ENCODE measurements around the gene RNF181. TPM values are rescaled to one million over a fixed set of nuclear protein-coding genes. Genes with fewer than 3 reads are reported as not detected.
A peak's percentile ranks its signal among the peaks of the same experiment; 100 is the strongest.

RNF181 gene
- 77.5 TPM for total RNA-seq (2021; ENCODE audit: unreplicated experiment)
- 270 and 278 TPM in 2 replicates for polyA plus RNA-seq (2012)
- Bru-seq, nascent RNA, result percentile 81 among the genes with signal in this experiment
- percentile 91 among the genes with signal in this experiment for BruChase-seq, experiment 1, labeled RNA remaining after a 6-hour chase
- percentile 82 among the genes with signal in this experiment for BruChase-seq, experiment 2, labeled RNA remaining after a 2-hour chase
- long read RNA-seq, transcript RNF181-201 (5 exons, 569 nt), result major isoform, 45 of 62 reads
- long read RNA-seq, partial matches to known transcripts, result 9 of 62 reads
- long read RNA-seq, other reads (novel, unspliced or antisense), result 4 of 62 reads

DNA sequence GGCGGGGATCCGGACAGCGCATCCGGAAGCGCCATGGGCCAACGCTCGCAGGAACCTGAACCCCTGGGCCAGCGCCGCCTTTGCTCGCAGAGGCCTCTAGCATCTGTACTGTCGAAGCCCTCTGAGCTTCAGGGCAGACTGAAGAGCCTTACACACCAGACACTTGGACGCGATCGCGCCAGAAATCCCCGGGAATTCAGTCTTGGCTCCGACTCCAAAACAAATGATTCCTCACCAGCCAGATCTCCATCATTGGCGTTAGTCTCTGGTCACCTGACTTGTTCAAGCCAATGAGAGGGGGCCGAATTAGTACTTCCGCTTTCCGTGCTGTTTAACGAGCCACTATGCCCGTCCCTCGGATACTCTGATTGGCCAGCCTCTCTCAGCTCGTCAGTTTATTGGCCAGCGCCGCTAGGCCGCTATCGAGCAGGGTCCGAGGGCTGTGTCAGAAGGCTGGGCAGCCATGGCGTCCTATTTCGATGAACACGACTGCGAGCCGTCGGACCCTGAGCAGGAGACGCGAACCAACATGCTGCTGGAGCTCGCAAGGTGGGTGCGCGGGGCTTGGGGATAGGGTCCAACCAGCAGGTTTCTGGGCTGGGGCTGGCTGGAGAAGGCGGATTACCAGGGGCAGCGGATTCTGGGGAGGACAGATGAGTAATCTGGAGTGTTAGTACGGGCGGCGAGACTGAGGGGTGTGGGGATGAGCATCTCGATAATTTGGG, at the start of gene RNF181:
Gene RNF181, plus strand, starts transcription at position 445 of the 725 bp plus-strand sequence. Its CDS starts 19 bp downstream, at position 464.
- H3K9me2 ChIP-seq (ENCODE audit: insufficient read depth), result no peaks in the 10 kb centered on the region
- peaks cover 8 to 28% of the 10 kb centered on the region in 2 experiments; a peak in 3 of 4 replicates for H3K4me1 ChIP-seq (ENCODE audit: control insufficient read depth in 1 of 2, insufficient read depth in 2 of 2, low read length in 2 of 2)
- no peaks in the 10 kb centered on the region for H4K20me1 ChIP-seq (ENCODE audit: insufficient read depth)
- H2AFZ ChIP-seq (ENCODE audit: low read depth, low read length, poor library complexity, severe bottlenecking), result no peak within 1 kb of the TSS
- no peaks in the 10 kb centered on the region for H3K9me3 ChIP-seq (ENCODE audit: control insufficient read depth in 1 of 2, insufficient read depth in 1 of 2, low read depth in 1 of 2, low read length in 2 of 2)
- H3K79me2 ChIP-seq (ENCODE audit: insufficient read depth, low read length), result peaks cover 18% of the 10 kb centered on the region
- intact Hi-C loops (cut with micrococcal nuclease), result no loop called here
- ATAC-seq (peak; percentile 98), DNase-seq (ENCODE audit: low read depth, low spot score) (peak; percentile 96)
- ChIA-PET RAD21 (ENCODE audit: low non-redundant PET in 1 of 2, low total read pairs in 2 of 2, uncharacterized antibody in 2 of 2, unreplicated experiment in 2 of 2) (interaction anchor here in 1 of 2 experiments (0.6 kb wide), 2 partner anchors 147 to 487 kb away, joined by 3 read pairs; no protein-coding TSS in a partner anchor), POLR2A (interaction anchor here (0.8 to 1.5 kb wide), 10 partner anchors 8 to 241 kb away, joined by 3 to 9 read pairs (median 4); partner anchors contain the start of genes C2orf68, ELMOD3, RETSAT and VAMP5), CTCF (no interaction called here)
- peak within 1 kb of the TSS; percentile 90 for H3K4me2 ChIP-seq (ENCODE audit: low read length)
- H3K36me3 ChIP-seq (ENCODE audit: control insufficient read depth in 1 of 2, insufficient read depth in 2 of 2, low read length in 2 of 2), result peaks cover 4 to 5% of the 10 kb centered on the region in 2 experiments; a peak in 3 of 4 replicates
- H3K27me3 ChIP-seq (ENCODE audit: insufficient read depth, low read length), result no peaks in the 10 kb centered on the region
- peak within 1 kb of the TSS; percentile 72 for H3K27ac ChIP-seq (ENCODE audit: low read depth, low read length)
- H3K9ac ChIP-seq (ENCODE audit: low read length), result peak within 1 kb of the TSS; percentile 82
- peak within 1 kb of the TSS; percentile 86 to 95 for H3K4me3 ChIP-seq (replicated peaks in 1 of 2; ENCODE audit: low read depth in 1 of 2, low read length in 2 of 2)
- TF ChIP-seq, protein P1, sequence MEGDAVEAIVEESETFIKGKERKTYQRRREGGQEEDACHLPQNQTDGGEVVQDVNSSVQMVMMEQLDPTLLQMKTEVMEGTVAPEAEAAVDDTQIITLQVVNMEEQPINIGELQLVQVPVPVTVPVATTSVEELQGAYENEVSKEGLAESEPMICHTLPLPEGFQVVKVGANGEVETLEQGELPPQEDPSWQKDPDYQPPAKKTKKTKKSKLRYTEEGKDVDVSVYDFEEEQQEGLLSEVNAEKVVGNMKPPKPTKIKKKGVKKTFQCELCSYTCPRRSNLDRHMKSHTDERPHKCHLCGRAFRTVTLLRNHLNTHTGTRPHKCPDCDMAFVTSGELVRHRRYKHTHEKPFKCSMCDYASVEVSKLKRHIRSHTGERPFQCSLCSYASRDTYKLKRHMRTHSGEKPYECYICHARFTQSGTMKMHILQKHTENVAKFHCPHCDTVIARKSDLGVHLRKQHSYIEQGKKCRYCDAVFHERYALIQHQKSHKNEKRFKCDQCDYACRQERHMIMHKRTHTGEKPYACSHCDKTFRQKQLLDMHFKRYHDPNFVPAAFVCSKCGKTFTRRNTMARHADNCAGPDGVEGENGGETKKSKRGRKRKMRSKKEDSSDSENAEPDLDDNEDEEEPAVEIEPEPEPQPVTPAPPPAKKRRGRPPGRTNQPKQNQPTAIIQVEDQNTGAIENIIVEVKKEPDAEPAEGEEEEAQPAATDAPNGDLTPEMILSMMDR (IDR thresholded peaks at IDR 0.05 in 2 of 3, conservative IDR thresholded peaks at IDR 0.05 in 1 of 3; ENCODE audit: borderline replicate concordance in 1 of 3, insufficient read depth in 1 of 3, low read depth in 2 of 3, low read length in 2 of 3), result no peak
- TF ChIP-seq TCF7L2 (IDR thresholded peaks at IDR 0.05; ENCODE audit: borderline replicate concordance, extremely low read depth, insufficient read depth, insufficient read length) (peak; percentile 5), FOSL1 (IDR thresholded peaks at IDR 0.05; ENCODE audit: low read depth) (no peak), CEBPB (IDR thresholded peaks at IDR 0.05; ENCODE audit: low read depth) (no peak), POLR2A (IDR thresholded peaks at IDR 0.05; ENCODE audit: borderline replicate concordance, extremely low read depth, insufficient read depth, insufficient read length) (peak; percentile 81), ZFX (IDR thresholded peaks at IDR 0.05) (peak; percentile 34; the same call in 1 of the 2 replicates), POLR2AphosphoS5 (IDR thresholded peaks at IDR 0.05; ENCODE audit: low read depth, low read length) (peak; percentile 87), ELF1 (IDR thresholded peaks at IDR 0.05; ENCODE audit: borderline replicate concordance, low read depth) (no peak), YY1 (IDR thresholded peaks at IDR 0.05; ENCODE audit: extremely low read depth, insufficient replicate concordance, low read depth, low read length) (peak; percentile 88)
- no TSS peak for BruUV-seq (replicated peaks)
